Breast epithelium (tissue), 3 donors: ENCODE data around the gene KCNS3.

Experiments
- POLR2A ChIP-seq: fragments of 450-650 bp; IDR thresholded peaks from one replicate; pipeline ENCODE4 v1.6.1; 2016; ENCODE audit warnings: antibody characterized with exemption, mild to moderate bottlenecking, moderate library complexity
- POLR2AphosphoS5 ChIP-seq, 3 donors: sonication (generic); formaldehyde crosslinking; IDR thresholded peaks; one replicate each; pipeline ENCODE4 v1.6.1; 2017; ENCODE audit warnings: antibody characterized with exemption in 3 of 3
- TF ChIP-seq, protein P1 (sequence below), 3 donors: fragments of 450-650 bp; IDR thresholded peaks; one replicate each; pipeline ENCODE4 v1.5.1; 2016 to 2017; ENCODE audit warnings: antibody characterized with exemption in 3 of 3, mild to moderate bottlenecking in 3 of 3, moderate library complexity in 3 of 3

DNA sequence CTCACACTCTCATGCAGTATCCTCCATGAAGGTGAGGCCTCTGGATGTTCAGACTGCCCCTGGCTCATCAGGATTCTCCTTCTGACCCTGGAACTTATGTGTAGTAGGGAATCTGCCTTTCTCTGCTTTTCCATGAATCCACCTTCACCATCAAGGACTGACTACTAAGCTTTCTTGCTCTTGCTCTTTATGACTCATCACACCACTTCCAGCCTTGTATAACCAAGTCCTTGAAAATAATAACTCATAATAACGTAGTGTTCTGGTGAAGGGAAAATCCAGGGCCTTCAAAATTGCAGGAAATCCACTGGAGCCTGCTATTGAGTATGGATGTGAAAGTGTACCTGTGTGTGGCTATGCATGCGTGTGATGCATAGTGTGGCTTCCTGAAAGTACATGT, 11.3 kb upstream of the KCNS3 start:
- no peak for TF ChIP-seq POLR2A
- TF ChIP-seq, protein P1, sequence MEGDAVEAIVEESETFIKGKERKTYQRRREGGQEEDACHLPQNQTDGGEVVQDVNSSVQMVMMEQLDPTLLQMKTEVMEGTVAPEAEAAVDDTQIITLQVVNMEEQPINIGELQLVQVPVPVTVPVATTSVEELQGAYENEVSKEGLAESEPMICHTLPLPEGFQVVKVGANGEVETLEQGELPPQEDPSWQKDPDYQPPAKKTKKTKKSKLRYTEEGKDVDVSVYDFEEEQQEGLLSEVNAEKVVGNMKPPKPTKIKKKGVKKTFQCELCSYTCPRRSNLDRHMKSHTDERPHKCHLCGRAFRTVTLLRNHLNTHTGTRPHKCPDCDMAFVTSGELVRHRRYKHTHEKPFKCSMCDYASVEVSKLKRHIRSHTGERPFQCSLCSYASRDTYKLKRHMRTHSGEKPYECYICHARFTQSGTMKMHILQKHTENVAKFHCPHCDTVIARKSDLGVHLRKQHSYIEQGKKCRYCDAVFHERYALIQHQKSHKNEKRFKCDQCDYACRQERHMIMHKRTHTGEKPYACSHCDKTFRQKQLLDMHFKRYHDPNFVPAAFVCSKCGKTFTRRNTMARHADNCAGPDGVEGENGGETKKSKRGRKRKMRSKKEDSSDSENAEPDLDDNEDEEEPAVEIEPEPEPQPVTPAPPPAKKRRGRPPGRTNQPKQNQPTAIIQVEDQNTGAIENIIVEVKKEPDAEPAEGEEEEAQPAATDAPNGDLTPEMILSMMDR (IDR thresholded peaks at IDR 0.05): no peak
- no peak for TF ChIP-seq POLR2AphosphoS5 (IDR thresholded peaks at IDR 0.05)
